B cell (primary cell): ENCODE results near the gene SMIM22. TPM values are rescaled to one million over a fixed set of nuclear protein-coding genes. Genes with fewer than 3 reads are reported as not detected.

Source experiments
- ATAC-seq: fragments of 200-7000 bp; cut with Tn5 transposase; one replicate; pipeline ENCODE4 v1.10.0; 2021; ENCODE audit warnings: low read depth, mild to moderate bottlenecking, moderate number of reproducible peaks, moderate library complexity
- CTCF ChIA-PET: fragments of 350-600 bp; sonication (Branson Sonifier 250); formaldehyde crosslinking; loops from one replicate; lab custom pipeline; 2021; ENCODE audit warnings: antibody characterized with exemption, inconsistent platforms; lab: Charles Lee
- POLR2A ChIA-PET: fragments of 350-600 bp; sonication (Branson Sonifier 250); formaldehyde crosslinking; loops from one replicate; lab custom pipeline; 2021; ENCODE audit warnings: antibody characterized with exemption; lab: Charles Lee
- DNase-seq: peaks from one replicate; pipeline ENCODE4 v3.0.0; 2013
- H2AFZ ChIP-seq: 2 replicates; pipeline ENCODE4 v1.6.1; 2012; ENCODE audit warnings: mild to moderate bottlenecking, low read depth, low read length; ENCODE audit not compliant: insufficient read depth, poor library complexity, severe bottlenecking
- H3K27ac ChIP-seq, 2 donors: 1 replicate in 1 of 2; 2 replicates in 1 of 2; pipeline ENCODE4 v1.5.1; 2012 to 2013; ENCODE audit warnings: low read length in 2 of 2, mild to moderate bottlenecking in 2 of 2, moderate library complexity in 1 of 2
- H3K27me3 ChIP-seq, 4 experiments: fragments of 200-600 bp in 1 of 4; sonication (generic) in 1 of 4; replicated peaks in 1 of 4; 1 replicate in 2 of 4; 2 replicates in 2 of 4; pipeline versions ENCODE4 v1.6.1 to v1.7.0; 2013 to 2016; ENCODE audit warnings: low read length in 3 of 4, mild to moderate bottlenecking in 2 of 4, mixed read lengths in 1 of 4, moderate library complexity in 1 of 4; ENCODE audit not compliant: insufficient read depth in 4 of 4, control insufficient read depth in 3 of 4; ENCODE audit errors: control extremely low read depth in 1 of 4
- H3K36me3 ChIP-seq, 2 experiments: replicated peaks in 1 of 2; 1 replicate in 1 of 2; 2 replicates in 1 of 2; pipeline versions ENCODE4 v1.6.1 to v1.7.1; 2013; ENCODE audit warnings: low read length in 1 of 2; ENCODE audit not compliant: insufficient read depth in 2 of 2, control insufficient read depth in 1 of 2; ENCODE audit errors: control extremely low read depth in 1 of 2, extremely low read depth in 1 of 2
- H3K4me1 ChIP-seq, 2 donors: fragments of 200-600 bp in 1 of 2; sonication (generic) in 1 of 2; 1 replicate in 1 of 2; 2 replicates in 1 of 2; pipeline versions ENCODE4 v1.5.1 to v1.6.1; 2013 to 2017; ENCODE audit warnings: low read length in 2 of 2; ENCODE audit not compliant: control insufficient read depth in 2 of 2, insufficient read depth in 2 of 2
- H3K4me2 ChIP-seq: replicated peaks from 2 replicates; pipeline ENCODE3; 2012; ENCODE audit warnings: mild to moderate bottlenecking, low read depth, low read length; ENCODE audit not compliant: poor library complexity, severe bottlenecking
- H3K4me3 ChIP-seq, 5 experiments: fragments of 200-600 bp in 1 of 5; sonication (generic) in 1 of 5; 1 replicate in 3 of 5; 2 replicates in 2 of 5; pipeline versions ENCODE4 v1.5.1 to v1.7.0; 2011 to 2016; ENCODE audit warnings: low read length in 4 of 5, mild to moderate bottlenecking in 4 of 5, low read depth in 2 of 5, control low read depth in 1 of 5, moderate library complexity in 1 of 5; ENCODE audit not compliant: insufficient read depth in 1 of 5; ENCODE audit errors: control extremely low read depth in 1 of 5, extremely low read depth in 1 of 5
- H3K79me2 ChIP-seq: fragments of 200-600 bp; sonication (generic); one replicate; pipeline ENCODE4 v1.6.0; 2016; ENCODE audit warnings: low read length; ENCODE audit not compliant: control insufficient read depth, insufficient read depth
- H3K9ac ChIP-seq: fragments of 200-600 bp; sonication (generic); 2 replicates; pipeline ENCODE4 v1.6.1; 2017; ENCODE audit warnings: mild to moderate bottlenecking, low read length, moderate library complexity
- H3K9me3 ChIP-seq, 3 donors: one replicate each; pipeline versions ENCODE4 v1.6.1 to v1.7.1; 2013; ENCODE audit warnings: low read length in 2 of 3; ENCODE audit not compliant: control insufficient read depth in 2 of 3, insufficient read depth in 1 of 3; ENCODE audit errors: control extremely low read depth in 1 of 3
- H4K20me1 ChIP-seq: 2 replicates; pipeline ENCODE4 v1.6.0; 2012; ENCODE audit warnings: mild to moderate bottlenecking, low read length; ENCODE audit not compliant: insufficient read depth, control insufficient read depth, poor library complexity, severe bottlenecking
- H3K27ac Mint-ChIP-seq: one replicate; pipeline ENCODE4 v1.8.0; 2021; ENCODE audit warnings: mixed read lengths
- H3K27me3 Mint-ChIP-seq: one replicate; pipeline ENCODE4 v1.8.0; 2021; ENCODE audit warnings: mixed read lengths
- H3K4me1 Mint-ChIP-seq: one replicate; pipeline ENCODE4 v1.8.0; 2021; ENCODE audit warnings: mixed read lengths
- H3K4me3 Mint-ChIP-seq: one replicate; pipeline ENCODE4 v1.8.0; 2021; ENCODE audit warnings: mixed read lengths
- H3K9me3 Mint-ChIP-seq: one replicate; pipeline ENCODE4 v1.8.0; 2022; ENCODE audit warnings: mixed read lengths; ENCODE audit not compliant: insufficient read depth
- CTCF ChIP-seq: fragments of 200-600 bp; IDR thresholded peaks from one replicate; pipeline ENCODE4 v1.8.0; 2022; ENCODE audit warnings: antibody characterized with exemption, mild to moderate bottlenecking
- EZH2 ChIP-seq: IDR thresholded peaks from 2 replicates; pipeline ENCODE4 v1.6.1; 2012; ENCODE audit warnings: borderline replicate concordance, low read depth, mild to moderate bottlenecking, moderate library complexity, low read length; ENCODE audit not compliant: insufficient read depth, poor library complexity, severe bottlenecking
- WGBS: methylation state at CpG from one replicate; pipeline ENCODE4 v1.1.5; 2013; ENCODE audit warnings: missing lambda C conversion rate; ENCODE audit not compliant: insufficient coverage; 5-methylcytosine and 5-hydroxymethylcytosine counted together
- intact Hi-C: fragments of 100-400 bp; cut with micrococcal nuclease; formaldehyde crosslinking; loops from one replicate; pipeline ENCODE4 v1.10.0; 2022
- polyA plus RNA-seq: library from polyadenylated mRNA; depleted of rRNA; stranded (reverse); fragments of >200 nt; gene quantifications from 2 replicates; pipeline ENCODE4 v1.2.3, GENCODE V29; 2012
- total RNA-seq, 2 donors: library from RNA; stranded (reverse); fragments of 120-200 nt in 1 of 2; gene quantifications; 1 replicate in 1 of 2; 2 replicates in 1 of 2; pipeline versions ENCODE4 v1.2.3 to v1.2.4, GENCODE V29; 2013 to 2022

SMIM22 gene
- total and polyA plus RNA-seq, 2 donors (not counting 1 experiment from before 2014, with no cell fraction given), result not detected

DNA sequence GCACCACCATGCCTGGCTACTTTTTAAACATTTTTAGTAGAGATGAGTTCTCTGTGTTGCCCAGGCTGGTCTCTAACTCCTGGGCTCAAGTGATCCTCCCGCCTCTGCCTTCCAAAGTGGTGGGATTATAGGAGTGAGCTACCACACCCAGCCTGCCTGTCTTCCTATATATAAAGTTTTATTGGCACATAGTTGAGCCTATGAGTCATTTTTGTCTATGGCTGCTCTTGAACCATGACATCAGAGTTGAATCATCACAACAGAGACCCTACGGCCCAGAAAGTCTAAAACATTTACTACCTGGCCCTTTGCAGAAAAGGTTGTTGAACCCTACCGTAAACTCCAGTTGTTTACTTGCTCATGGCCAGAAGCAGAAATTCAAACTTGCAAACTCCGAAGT is 14.9 kb upstream of the SMIM22 start:
- Histone ChIP-seq H3K9ac (no peak overlapping the region), H3K36me3 (no peaks in the 10 kb centered on the region), H3K4me2 (no peak overlapping the region), H3K27me3 (no peaks in the 10 kb centered on the region), H3K27ac (no peak overlapping the region), H3K9me3 (no peaks in the 10 kb centered on the region), H3K4me1 (no peaks in the 10 kb centered on the region), H2AFZ (no peak overlapping the region), H4K20me1 (no peaks in the 10 kb centered on the region), H3K79me2 (no peaks in the 10 kb centered on the region), H3K4me3 (no peak overlapping the region)
- ChIA-PET POLR2A (no interaction called here), CTCF (no interaction called here)
- 95% methylated on average over 2 of the region's 4 CpGs for WGBS
- H3K27ac Mint-ChIP-seq, result no peak overlapping the region
- no peak overlapping the region for H3K4me3 Mint-ChIP-seq
- no peak for TF ChIP-seq EZH2
- TF ChIP-seq CTCF, result no peak
- peaks cover 1% of the 10 kb centered on the region for H3K4me1 Mint-ChIP-seq
- ATAC-seq, result no peak
- intact Hi-C loops, result no loop called here
- DNase-seq, result no peak
- no peaks in the 10 kb centered on the region for H3K27me3 Mint-ChIP-seq
- no peaks in the 10 kb centered on the region for H3K9me3 Mint-ChIP-seq

- CTCF ChIA-PET, result no interaction called here
- H3K9ac ChIP-seq, result no peak overlapping the region
- no peaks in the 10 kb centered on the region for H3K79me2 ChIP-seq
- Mint-ChIP-seq H3K4me3 (no peak overlapping the region), H3K27me3 (no peaks in the 10 kb centered on the region), H3K9me3 (no peaks in the 10 kb centered on the region), H3K27ac (no peak overlapping the region), H3K4me1 (peaks cover 1% of the 10 kb centered on the region)
- no peak overlapping the region for H3K27ac ChIP-seq
- ATAC-seq (no peak), DNase-seq (no peak)
- no peaks in the 10 kb centered on the region for H4K20me1 ChIP-seq
- H3K4me3 ChIP-seq, result no peak overlapping the region
- WGBS, result 96% methylated on average over 19 of the region's 25 CpGs
- H3K4me1 ChIP-seq, result no peaks in the 10 kb centered on the region
- H3K4me2 ChIP-seq, result no peak overlapping the region
- H2AFZ ChIP-seq, result no peak overlapping the region
- intact Hi-C loops, result no loop called here
- POLR2A ChIA-PET, result no interaction called here
- no peaks in the 10 kb centered on the region for H3K9me3 ChIP-seq
- no peaks in the 10 kb centered on the region for H3K27me3 ChIP-seq
- H3K36me3 ChIP-seq, result no peaks in the 10 kb centered on the region
- TF ChIP-seq EZH2 (no peak), CTCF (no peak)
Measured at GRCh38 chr16:4783251-4783950, 11.8 kb upstream of the SMIM22 start.
